Erythroblast (primary cell): ENCODE results near the gene ARF4.

Experiments used
- GATA1 ChIP-seq: IDR thresholded peaks from 2 replicates; pipeline ENCODE4 v1.6.1; 2011; ENCODE audit warnings: low read depth, mild to moderate bottlenecking, control low read depth, low read length, moderate library complexity
- POLR2A ChIP-seq: IDR thresholded peaks from 2 replicates; pipeline ENCODE4 v1.6.1; 2011; ENCODE audit warnings: mild to moderate bottlenecking, low read length

DNA sequence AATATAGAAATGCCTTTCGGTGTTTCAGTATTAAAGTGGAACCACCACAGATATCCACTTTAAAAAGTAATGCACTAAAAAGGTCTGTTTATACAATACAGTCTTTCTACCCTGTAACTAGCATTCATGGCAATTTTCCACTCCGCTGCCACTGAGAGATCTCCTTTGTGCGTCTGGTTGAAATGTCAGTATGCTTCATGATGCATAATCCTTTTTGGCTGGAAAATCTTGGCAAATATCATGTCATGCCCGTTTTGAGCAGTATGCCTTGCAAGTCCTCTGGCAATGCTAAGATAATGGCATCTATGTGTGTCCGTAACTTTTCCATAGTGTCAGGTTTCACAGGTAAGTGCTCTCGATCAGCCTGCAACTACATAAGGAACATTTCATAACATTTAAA lies 30.8 kb upstream of the ARF4 start:
- TF ChIP-seq POLR2A: no peak
- TF ChIP-seq GATA1: no peak
